ENCODE measurements around the gene SNRPB. TPM values are rescaled to one million over a fixed set of nuclear protein-coding genes. Genes with fewer than 3 reads are reported as not detected.

The SNRPB gene
- total and polyA plus RNA-seq, 2 of the 13 experiments (the other 11 are each of a cell fraction or from before 2014, with no cell fraction given) = 473 to 844 TPM

GRCh38 chr20:2475850-2476741 lies 5.5 kb upstream of the SNRPB start (continued):
- TF ChIP-seq SRSF1 (optimal IDR thresholded peaks at IDR 0.05; ENCODE audit: low read depth, low read length) (peak; percentile 28), ZNF777 (CRISPR knock-in tag; IDR thresholded peaks at IDR 0.05) (no peak), PRPF4 (IDR thresholded peaks at IDR 0.05; ENCODE audit: low read depth, low read length, poor library complexity, severe bottlenecking) (no peak), ZNF251 (CRISPR knock-in tag; IDR thresholded peaks at IDR 0.05) (no peak), ZNF460 (CRISPR knock-in tag; IDR thresholded peaks at IDR 0.05; ENCODE audit: borderline replicate concordance) (peak; percentile 30; the same call in 1 of the 2 replicates), AGO1 (IDR thresholded peaks at IDR 0.05; ENCODE audit: low read depth, low read length, poor library complexity, severe bottlenecking) (no peak), HBP1 (CRISPR knock-in tag; IDR thresholded peaks at IDR 0.05; ENCODE audit: low read depth) (peak; percentile 91; the same call in 1 of the 2 replicates), BCL6 (CRISPR knock-in tag; IDR thresholded peaks at IDR 0.05) (peak; percentile 90), ZNF354B (CRISPR knock-in tag; IDR thresholded peaks at IDR 0.05) (no peak), CCAR2 (optimal IDR thresholded peaks at IDR 0.05; ENCODE audit: low read depth, low read length) (no peak), SRSF4 (IDR thresholded peaks at IDR 0.05; ENCODE audit: low read depth, low read length, poor library complexity, severe bottlenecking) (no peak), SP2 (CRISPR knock-in tag; IDR thresholded peaks at IDR 0.05) (no peak), MAFG (CRISPR knock-in tag; IDR thresholded peaks at IDR 0.05) (no peak), DMAP1 (CRISPR knock-in tag; IDR thresholded peaks at IDR 0.05) (peak; percentile 72), ZNF607 (CRISPR knock-in tag; IDR thresholded peaks at IDR 0.05; ENCODE audit: borderline replicate concordance) (peak; percentile 93), KLF11 (CRISPR knock-in tag; IDR thresholded peaks at IDR 0.05) (peak; percentile 46; the same call in 1 of the 2 replicates), PLSCR1 (CRISPR knock-in tag; IDR thresholded peaks at IDR 0.05; ENCODE audit: borderline replicate concordance) (no peak), ZNF749 (CRISPR knock-in tag; IDR thresholded peaks at IDR 0.05; ENCODE audit: borderline replicate concordance) (no peak), E2F5 (CRISPR knock-in tag; conservative IDR thresholded peaks at IDR 0.05) (no peak), HMGXB4 (CRISPR knock-in tag; IDR thresholded peaks at IDR 0.05; ENCODE audit: borderline replicate concordance in 1 of 2, low read depth in 1 of 2) (peak; percentile 70 to 83; a peak in 3 of 4 replicates), ZEB1 (IDR thresholded peaks at IDR 0.05; ENCODE audit: insufficient replicate concordance, low read depth) (no peak), HOXA9 (CRISPR knock-in tag; IDR thresholded peaks at IDR 0.05; ENCODE audit: borderline replicate concordance) (no peak), ATF4 (CRISPR knock-in tag; IDR thresholded peaks at IDR 0.05) (peak in 1 of 2 experiments; percentile 62; a peak in 2 of 4 replicates)
